Melanocyte of skin (primary cell): Measurements from ENCODE around the gene BRD3. TPM values are rescaled to one million over a fixed set of nuclear protein-coding genes. Genes with fewer than 3 reads are reported as not detected.

Experiments
- total RNA-seq, 2 donors: library from RNA; depleted of rRNA; stranded (reverse); fragments of >200 nt; gene quantifications; 2 replicates each; pipeline ENCODE4 v1.2.3, GENCODE V29; 2012

BRD3 gene
- 1 to 10 TPM; 2.4 to 8.7 TPM for total RNA-seq

GRCh38 chr9:134067904-134068743 lies at the start of gene BRD3:
Gene BRD3, minus strand, starts transcription at chr9:134068026. Its CDS starts 14,549 bp downstream, at chr9:134053477.

GRCh38 chr9:134024828-134025605 lies 42.8 kb downstream of the BRD3 start, which contains the start of gene BRD3OS:
Gene BRD3OS, plus strand, starts transcription at chr9:134025481. Its CDS starts 1,267 bp downstream, at chr9:134026748.

GRCh38 chr9:133991964-133992779 lies 75.7 kb downstream of the BRD3 start, which contains the start of gene VAV2:
Gene VAV2, minus strand, starts transcription at chr9:133992324. Its CDS starts 46 bp downstream, at chr9:133992278.

Other genes starting within 250 kb of the BRD3 start
- gene VAV2, start 75.7 kb downstream of the BRD3 start, total RNA-seq = 1 to 10 TPM; 3.4 to 5.7 TPM
- gene BRD3OS, start 42.5 kb downstream of the BRD3 start, total RNA-seq = 10 to 100 TPM; 12.3 to 16.5 TPM
- gene WDR5, start 68.1 kb upstream of the BRD3 start, total RNA-seq = 10 to 100 TPM; 16.9 to 26.0 TPM
- not detected for gene RNU6ATAC, start 96.5 kb upstream of the BRD3 start, total RNA-seq